BE2C (cell line): ENCODE data around the gene CCDC93.

ENCODE experiments used
- DNase-seq: peaks from one replicate; pipeline ENCODE4 v3.0.0-alpha.2; 2020
- H3K27me3 ChIP-seq: fragments of 250-450 bp; sonication (Bioruptor Pico); 2 replicates; pipeline ENCODE4 v1.5.1; 2020; ENCODE audit warnings: mild to moderate bottlenecking
- H3K36me3 ChIP-seq: fragments of 250-450 bp; sonication (Bioruptor Pico); 2 replicates; pipeline ENCODE4 v1.5.1; 2020; ENCODE audit warnings: mild to moderate bottlenecking
- H3K4me1 ChIP-seq: fragments of 250-450 bp; sonication (Bioruptor Pico); 2 replicates; pipeline ENCODE4 v1.5.1; 2020
- H3K4me3 ChIP-seq: 2 replicates; pipeline ENCODE4 v1.5.1; 2011; ENCODE audit warnings: low read depth, low read length
- H3K9me3 ChIP-seq: fragments of 250-450 bp; sonication (Bioruptor Pico); 2 replicates; pipeline ENCODE4 v1.5.1; 2020
- CTCF ChIP-seq: IDR thresholded peaks from 2 replicates; pipeline ENCODE4 v1.5.1; 2012; ENCODE audit warnings: mild to moderate bottlenecking, low read depth, low read length

The CCDC93 gene

GRCh38 chr2:118058951-118059350, 45.1 kb upstream of the CCDC93 start:
- no peak for TF ChIP-seq CTCF
- Histone ChIP-seq H3K4me3 (no peak overlapping the region), H3K36me3 (no peaks in the 10 kb centered on the region), H3K4me1 (no peaks in the 10 kb centered on the region), H3K27me3 (no peaks in the 10 kb centered on the region), H3K9me3 (no peaks in the 10 kb centered on the region)
- DNase-seq = no peak

- Histone ChIP-seq H3K4me3 (no peak overlapping the region), H3K9me3 (no peaks in the 10 kb centered on the region), H3K27me3 (no peaks in the 10 kb centered on the region), H3K36me3 (no peaks in the 10 kb centered on the region), H3K4me1 (no peaks in the 10 kb centered on the region)
- DNase-seq = no peak
- TF ChIP-seq CTCF = no peak
These were observed 42.9 kb upstream of the CCDC93 start for GRCh38 chr2:118056801-118057200.

GRCh38 chr2:118056165-118056534, 42.3 kb upstream of the CCDC93 start:
- Histone ChIP-seq H3K27me3 (no peaks in the 10 kb centered on the region), H3K36me3 (no peaks in the 10 kb centered on the region), H3K4me1 (no peaks in the 10 kb centered on the region), H3K4me3 (no peak overlapping the region), H3K9me3 (no peaks in the 10 kb centered on the region)
- no peak for DNase-seq
- no peak for TF ChIP-seq CTCF

DNA sequence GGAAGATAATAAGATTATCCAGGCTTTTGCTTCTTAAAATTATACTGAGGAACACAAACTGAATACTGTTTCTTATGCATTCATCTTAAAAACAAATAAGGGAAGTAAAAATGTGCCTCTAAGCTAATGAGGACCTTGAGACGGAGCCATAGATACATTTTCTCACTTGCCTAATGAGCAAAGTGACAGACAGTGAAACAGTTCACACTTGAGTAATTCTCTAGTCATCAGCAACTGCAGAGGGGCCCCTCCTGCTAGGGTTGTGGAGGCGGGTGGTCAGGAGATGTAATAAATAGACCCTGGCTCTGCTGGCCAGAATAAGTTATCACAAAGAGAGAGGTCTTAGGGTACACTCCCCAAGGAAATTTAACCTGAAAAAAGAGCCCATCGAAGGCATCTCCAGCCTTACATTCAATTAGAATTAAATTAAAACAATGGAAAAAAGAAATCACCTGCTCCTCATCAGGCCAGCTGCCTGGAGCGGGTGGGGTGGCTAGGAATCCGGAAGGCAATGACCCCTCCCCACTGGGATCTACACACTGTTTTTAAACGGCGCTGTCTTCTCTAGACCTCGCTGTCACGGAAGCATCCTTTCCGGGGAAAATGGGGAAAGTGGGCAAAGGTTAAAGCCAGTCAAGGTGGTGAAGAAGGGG, 41.8 kb upstream of the CCDC93 start:
- no peak for DNase-seq
- Histone ChIP-seq H3K4me3 (no peak overlapping the region), H3K4me1 (no peaks in the 10 kb centered on the region), H3K36me3 (no peaks in the 10 kb centered on the region), H3K27me3 (no peaks in the 10 kb centered on the region), H3K9me3 (no peaks in the 10 kb centered on the region)
- TF ChIP-seq CTCF = no peak

GRCh38 chr2:118054213-118055008, 40.5 kb upstream of the CCDC93 start:
- TF ChIP-seq CTCF = no peak
- no peaks in the 10 kb centered on the region for H3K36me3 ChIP-seq
- no peak for DNase-seq
- no peaks in the 10 kb centered on the region for H3K27me3 ChIP-seq
- no peak overlapping the region for H3K4me3 ChIP-seq
- no peaks in the 10 kb centered on the region for H3K9me3 ChIP-seq
- no peaks in the 10 kb centered on the region for H3K4me1 ChIP-seq

DNA sequence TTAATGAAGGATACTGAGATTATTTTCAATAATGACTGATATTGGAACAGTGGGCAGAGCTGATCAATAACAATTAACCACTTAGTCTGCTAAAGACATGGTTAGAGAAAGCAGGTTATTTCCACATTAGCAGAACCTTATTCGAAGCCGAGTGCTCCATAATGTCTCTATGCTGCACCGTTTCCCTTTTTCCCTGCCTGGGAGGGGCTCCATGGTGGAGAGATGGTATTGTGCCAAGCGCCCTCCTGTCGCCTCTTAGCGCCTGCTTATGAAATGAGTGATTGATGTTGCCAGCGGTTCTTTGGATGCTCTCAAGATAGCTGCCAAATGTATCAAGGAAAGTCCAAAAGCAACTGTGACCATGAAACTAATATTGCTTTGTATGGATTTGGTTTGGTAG, 39.8 kb upstream of the CCDC93 start:
- Histone ChIP-seq H3K36me3 (no peaks in the 10 kb centered on the region), H3K27me3 (no peaks in the 10 kb centered on the region), H3K9me3 (no peaks in the 10 kb centered on the region), H3K4me3 (no peak overlapping the region), H3K4me1 (no peaks in the 10 kb centered on the region)
- no peak for TF ChIP-seq CTCF
- DNase-seq = no peak
